ENCODE measurements around the gene VPS13D. TPM values are rescaled to one million over a fixed set of nuclear protein-coding genes. Genes with fewer than 3 reads are reported as not detected.

VPS13D gene
- total and polyA plus RNA-seq, 2 of the 4 experiments (the other 2 are of a cell fraction): 9.0 to 16.3 TPM

GRCh38 chr1:12197483-12197880 lies 32.3 kb upstream of the VPS13D start:
- no peak overlapping the region for H3K23ac ChIP-seq (ENCODE audit: low read depth, low read length)
- no peaks in the 10 kb centered on the region for H3K9me1 ChIP-seq (ENCODE audit: insufficient read depth, low read length)
- H2AK5ac ChIP-seq (ENCODE audit: low read depth, low read length): no peak overlapping the region
- dilution Hi-C loops (cut with HindIII; ENCODE audit: low sequenced_read_pairs, unreplicated experiment): no loop called here
- WGBS, 2 experiments (ENCODE audit: extremely low coverage in 2 of 2, insufficient read length in 1 of 2): 66% methylated on average over 5 of the region's 7 CpGs; no CpG with 5 or more reads in 1 of the 2 experiments
- no peaks in the 10 kb centered on the region for H3K27me3 ChIP-seq (ENCODE audit: control insufficient read depth, insufficient read depth, low read length)
- BruUV-seq (replicated peaks): no TSS peak
- no peak overlapping the region for H4K8ac ChIP-seq (ENCODE audit: low read depth in 2 of 2, low read length in 2 of 2)
- no peak overlapping the region for H2BK120ac ChIP-seq (ENCODE audit: low read depth, low read length)
- no peak overlapping the region for H3K9ac ChIP-seq (ENCODE audit: low read depth, low read length)
- H4K20me1 ChIP-seq (ENCODE audit: insufficient read depth, low read length): no peaks in the 10 kb centered on the region
- no peak overlapping the region for H3K4me3 ChIP-seq (ENCODE audit: insufficient read depth, low read depth, low read length)
- no peak overlapping the region for H3K56ac ChIP-seq (ENCODE audit: extremely low read depth, insufficient read depth, low read length)
- ATAC-seq (ENCODE audit: low read depth): 0 out of 2 replicates have a peak, but pooled peaks have one; percentile 11
- ChIA-PET CTCF (no interaction called here), POLR2A (ENCODE audit: unreplicated experiment) (interaction anchor here (0.6 kb wide), 1 partner anchor 31 kb away, joined by 3 read pairs; no protein-coding TSS in a partner anchor)
- no peak for DNase-seq
- intact Hi-C loops (cut with micrococcal nuclease): no loop called here
- H3K36me3 ChIP-seq (ENCODE audit: control insufficient read depth, insufficient read depth, low read length): peaks cover 27% of the 10 kb centered on the region
- H3K4me2 ChIP-seq (ENCODE audit: low read depth, low read length): no peak overlapping the region
- H2BK5ac ChIP-seq (ENCODE audit: low read depth, low read length, poor library complexity, severe bottlenecking): no peak overlapping the region
- no peak overlapping the region for H3K14ac ChIP-seq (replicated peaks; ENCODE audit: low read depth, low read length)
- no peak overlapping the region for H3K27ac ChIP-seq (ENCODE audit: insufficient read depth, low read length)
- no peak overlapping the region for H2AK9ac ChIP-seq (replicated peaks; ENCODE audit: low read depth, low read length, poor library complexity)
- H3K18ac ChIP-seq (ENCODE audit: low read depth, low read length): no peak overlapping the region
- H2BK20ac ChIP-seq (ENCODE audit: low read depth, low read length): no peak overlapping the region
- no peak overlapping the region for H4K5ac ChIP-seq (ENCODE audit: low read depth, low read length)
- no peaks in the 10 kb centered on the region for H3K9me3 ChIP-seq (ENCODE audit: control insufficient read depth, insufficient read depth, low read length)
- TF ChIP-seq MAFK (IDR thresholded peaks at IDR 0.05; ENCODE audit: low read depth, low read length) (no peak), MXI1 (IDR thresholded peaks at IDR 0.05; ENCODE audit: borderline replicate concordance, low read depth, low read length) (no peak), CTCF (conservative IDR thresholded peaks at IDR 0.05; ENCODE audit: low read depth, low read length) (no peak), POLR2A (IDR thresholded peaks at IDR 0.05; ENCODE audit: low read depth, low read length) (no peak)
- no peak overlapping the region for H3K4ac ChIP-seq (ENCODE audit: low read depth, low read length)
- no peak overlapping the region for H4K91ac ChIP-seq (ENCODE audit: insufficient read depth, low read depth, low read length)
- H3K4me1 ChIP-seq (ENCODE audit: control insufficient read depth, insufficient read depth, low read length): no peaks in the 10 kb centered on the region
- no peaks in the 10 kb centered on the region for H3K79me1 ChIP-seq (ENCODE audit: low read depth in 1 of 2, low read length in 2 of 2)
- no peak overlapping the region for H2BK15ac ChIP-seq (ENCODE audit: low read depth, low read length)
- in situ Hi-C loops (cut with MboI; ENCODE audit: low sequenced_read_pairs): no loop called here
- no peak overlapping the region for H2AFZ ChIP-seq (replicated peaks; ENCODE audit: low read length, poor library complexity)
